ENCODE results near the gene XKR3. TPM values are rescaled to one million over a fixed set of nuclear protein-coding genes. Genes with fewer than 3 reads are reported as not detected.

XKR3 gene
- total and polyA plus RNA-seq, 2 donors (not counting 1 experiment from before 2014, with no cell fraction given), result not detected

DNA sequence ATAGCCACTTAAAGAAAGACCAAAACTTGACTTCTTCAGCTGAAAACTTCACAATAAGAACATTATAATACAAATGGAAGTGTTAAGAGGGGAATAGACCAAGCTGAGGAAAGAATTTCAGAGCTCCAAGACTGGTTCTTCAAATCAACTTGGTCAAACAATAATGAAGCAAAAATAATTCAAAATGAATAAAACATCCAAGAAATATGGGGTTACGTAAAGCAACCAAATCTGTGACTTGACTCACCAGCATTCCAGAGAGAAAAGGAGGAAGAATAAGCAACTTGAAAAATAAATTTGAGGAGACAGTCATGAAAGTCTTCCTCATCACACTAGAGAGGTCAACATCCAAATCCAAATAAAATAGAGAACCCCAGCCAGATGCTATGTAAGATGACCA is 31.4 kb downstream of the XKR3 start:
- DNase-seq (no peak), ATAC-seq (ENCODE audit: low read depth) (no peak)
- Histone ChIP-seq H3K27ac (ENCODE audit: low read length in 2 of 2) (no peak overlapping the region), H3K9me3 (ENCODE audit: control extremely low read depth in 1 of 3, control insufficient read depth in 2 of 3, insufficient read depth in 1 of 3, low read length in 2 of 3) (peaks cover 0 to 3% (median 0%) of the 10 kb centered on the region in 3 donors), H4K20me1 (ENCODE audit: control insufficient read depth, insufficient read depth, low read length, poor library complexity, severe bottlenecking) (no peaks in the 10 kb centered on the region), H3K4me3 (ENCODE audit: control extremely low read depth in 1 of 5, extremely low read depth in 1 of 5, insufficient read depth in 1 of 5, low read depth in 2 of 5, low read length in 4 of 5) (no peak overlapping the region), H3K4me2 (replicated peaks; ENCODE audit: low read depth, low read length, poor library complexity, severe bottlenecking) (no peak overlapping the region), H3K9ac (ENCODE audit: low read length) (no peak overlapping the region), H3K4me1 (ENCODE audit: control insufficient read depth in 2 of 2, insufficient read depth in 2 of 2, low read length in 2 of 2) (peaks cover 0 to 3% of the 10 kb centered on the region in 2 donors), H3K79me2 (ENCODE audit: control insufficient read depth, insufficient read depth, low read length) (no peaks in the 10 kb centered on the region), H3K36me3 (replicated peaks in 1 of 2; ENCODE audit: control extremely low read depth in 1 of 2, control insufficient read depth in 1 of 2, extremely low read depth in 1 of 2, insufficient read depth in 2 of 2, low read length in 1 of 2) (no peaks in the 10 kb centered on the region), H2AFZ (ENCODE audit: insufficient read depth, low read depth, low read length, poor library complexity, severe bottlenecking) (no peak overlapping the region), H3K27me3 (replicated peaks in 1 of 4; ENCODE audit: control extremely low read depth in 1 of 4, control insufficient read depth in 3 of 4, insufficient read depth in 4 of 4, low read length in 3 of 4) (no peaks in the 10 kb centered on the region)
- H3K9me3 Mint-ChIP-seq (ENCODE audit: insufficient read depth), result no peaks in the 10 kb centered on the region
- H3K4me1 Mint-ChIP-seq, result peaks cover 10% of the 10 kb centered on the region
- H3K27ac Mint-ChIP-seq, result no peak overlapping the region
- H3K27me3 Mint-ChIP-seq, result peaks cover 7% of the 10 kb centered on the region
- intact Hi-C loops (cut with micrococcal nuclease), result no loop called here
- TF ChIP-seq, protein P1, sequence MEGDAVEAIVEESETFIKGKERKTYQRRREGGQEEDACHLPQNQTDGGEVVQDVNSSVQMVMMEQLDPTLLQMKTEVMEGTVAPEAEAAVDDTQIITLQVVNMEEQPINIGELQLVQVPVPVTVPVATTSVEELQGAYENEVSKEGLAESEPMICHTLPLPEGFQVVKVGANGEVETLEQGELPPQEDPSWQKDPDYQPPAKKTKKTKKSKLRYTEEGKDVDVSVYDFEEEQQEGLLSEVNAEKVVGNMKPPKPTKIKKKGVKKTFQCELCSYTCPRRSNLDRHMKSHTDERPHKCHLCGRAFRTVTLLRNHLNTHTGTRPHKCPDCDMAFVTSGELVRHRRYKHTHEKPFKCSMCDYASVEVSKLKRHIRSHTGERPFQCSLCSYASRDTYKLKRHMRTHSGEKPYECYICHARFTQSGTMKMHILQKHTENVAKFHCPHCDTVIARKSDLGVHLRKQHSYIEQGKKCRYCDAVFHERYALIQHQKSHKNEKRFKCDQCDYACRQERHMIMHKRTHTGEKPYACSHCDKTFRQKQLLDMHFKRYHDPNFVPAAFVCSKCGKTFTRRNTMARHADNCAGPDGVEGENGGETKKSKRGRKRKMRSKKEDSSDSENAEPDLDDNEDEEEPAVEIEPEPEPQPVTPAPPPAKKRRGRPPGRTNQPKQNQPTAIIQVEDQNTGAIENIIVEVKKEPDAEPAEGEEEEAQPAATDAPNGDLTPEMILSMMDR (IDR thresholded peaks at IDR 0.05), result no peak
- no peak for TF ChIP-seq EZH2 (IDR thresholded peaks at IDR 0.05; ENCODE audit: borderline replicate concordance, insufficient read depth, low read depth, low read length, poor library complexity, severe bottlenecking)
- no CpG with 5 or more reads among the region's 1 CpG for WGBS (ENCODE audit: insufficient coverage)
- ChIA-PET CTCF (no interaction called here), POLR2A (no interaction called here)
- H3K4me3 Mint-ChIP-seq, result no peak overlapping the region

DNA sequence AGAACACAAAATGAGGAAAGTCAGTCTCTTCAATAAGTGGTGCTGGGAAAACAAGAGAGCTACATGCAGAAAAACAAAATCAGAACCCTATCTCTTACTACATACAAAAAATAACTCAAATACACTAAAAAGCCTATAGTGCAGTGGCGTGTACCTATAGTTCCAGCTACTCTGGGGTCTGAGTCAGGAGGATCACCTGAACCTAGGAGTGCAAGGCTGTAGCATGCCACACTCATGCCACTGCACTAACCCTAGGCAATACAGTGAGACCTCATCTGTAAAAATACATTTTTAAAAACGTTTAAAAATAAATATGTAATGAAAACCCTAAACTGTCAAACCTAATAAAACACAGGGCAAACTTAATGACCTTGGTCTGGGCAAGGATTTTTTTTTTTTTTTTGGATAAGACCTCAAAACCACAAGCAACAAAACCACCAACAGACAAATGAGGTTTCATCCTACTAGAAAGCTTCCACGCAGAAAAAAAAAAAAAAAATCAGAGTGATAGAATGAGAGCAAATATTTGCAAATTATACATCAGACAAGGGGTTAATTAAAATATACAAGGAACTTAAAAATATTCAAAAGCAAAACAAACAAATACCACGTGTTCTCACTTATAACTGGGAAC is 35.2 kb downstream of the XKR3 start:
- DNase-seq, result no peak
- no peaks in the 10 kb centered on the region for H4K20me1 ChIP-seq (ENCODE audit: control insufficient read depth, insufficient read depth, low read length, poor library complexity, severe bottlenecking)
- ChIA-PET CTCF (no interaction called here), POLR2A (no interaction called here)
- no peaks in the 10 kb centered on the region for H3K36me3 ChIP-seq (replicated peaks in 1 of 2; ENCODE audit: control extremely low read depth in 1 of 2, control insufficient read depth in 1 of 2, extremely low read depth in 1 of 2, insufficient read depth in 2 of 2, low read length in 1 of 2)
- 82% methylated on average over 1 of the region's 4 CpGs for WGBS (ENCODE audit: insufficient coverage)
- H3K9me3 Mint-ChIP-seq (ENCODE audit: insufficient read depth), result no peaks in the 10 kb centered on the region
- no peak for TF ChIP-seq EZH2 (IDR thresholded peaks at IDR 0.05; ENCODE audit: borderline replicate concordance, insufficient read depth, low read depth, low read length, poor library complexity, severe bottlenecking)
- TF ChIP-seq, protein P1 (IDR thresholded peaks at IDR 0.05), result no peak
- H3K4me1 ChIP-seq (ENCODE audit: control insufficient read depth in 2 of 2, insufficient read depth in 2 of 2, low read length in 2 of 2), result no peaks in the 10 kb centered on the region
- no peak overlapping the region for H2AFZ ChIP-seq (ENCODE audit: insufficient read depth, low read depth, low read length, poor library complexity, severe bottlenecking)
- H3K9me3 ChIP-seq (ENCODE audit: control extremely low read depth in 1 of 3, control insufficient read depth in 2 of 3, insufficient read depth in 1 of 3, low read length in 2 of 3), result no peaks in the 10 kb centered on the region
- no peak overlapping the region for H3K4me3 ChIP-seq (ENCODE audit: control extremely low read depth in 1 of 5, extremely low read depth in 1 of 5, insufficient read depth in 1 of 5, low read depth in 2 of 5, low read length in 4 of 5)
- intact Hi-C loops (cut with micrococcal nuclease), result no loop called here
- no peak overlapping the region for H3K27ac Mint-ChIP-seq
- H3K4me2 ChIP-seq (replicated peaks; ENCODE audit: low read depth, low read length, poor library complexity, severe bottlenecking), result no peak overlapping the region
- no peak overlapping the region for H3K4me3 Mint-ChIP-seq
- peaks cover 6% of the 10 kb centered on the region for H3K27me3 Mint-ChIP-seq
- ATAC-seq (ENCODE audit: low read depth), result no peak
- H3K9ac ChIP-seq (ENCODE audit: low read length), result no peak overlapping the region
- no peaks in the 10 kb centered on the region for H3K4me1 Mint-ChIP-seq
- no peaks in the 10 kb centered on the region for H3K27me3 ChIP-seq (replicated peaks in 1 of 4; ENCODE audit: control extremely low read depth in 1 of 4, control insufficient read depth in 3 of 4, insufficient read depth in 4 of 4, low read length in 3 of 4)
- no peak overlapping the region for H3K27ac ChIP-seq (ENCODE audit: low read length in 2 of 2)
- H3K79me2 ChIP-seq (ENCODE audit: control insufficient read depth, insufficient read depth, low read length), result no peaks in the 10 kb centered on the region

Measured in B cell (primary cell).